NCI-H146 treated with DMSO at 0.1 percent for 48 hours (cell line): ENCODE results near the gene YARS1.

Source experiments
- DNase-seq: peaks from one replicate; lab custom pipeline; 2025; ENCODE audit not compliant: unreplicated experiment; lab: John Stamatoyannopoulos, UW

Gene YARS1

DNA sequence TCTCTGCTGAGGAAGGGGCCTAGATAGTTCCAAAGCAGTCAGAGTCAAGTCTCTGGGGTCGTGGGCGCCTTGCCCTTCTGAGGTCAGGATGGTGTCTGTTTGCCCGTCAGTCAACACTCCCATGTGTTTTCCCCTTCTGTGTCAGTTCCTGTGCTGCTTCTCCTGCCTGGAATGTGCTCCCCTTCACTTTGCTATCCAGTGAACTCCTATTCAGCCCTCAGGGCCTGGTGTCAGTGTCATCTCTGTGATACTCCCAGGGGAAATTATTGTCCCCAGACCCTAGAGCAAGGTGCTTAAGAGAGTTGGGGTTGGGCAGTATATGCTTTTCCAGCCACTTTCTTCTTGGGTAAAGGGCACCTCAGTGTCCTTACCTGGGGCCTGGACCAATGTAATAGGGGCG lies 68.8 kb downstream of the YARS1 start:
- no peak for DNase-seq

DNA sequence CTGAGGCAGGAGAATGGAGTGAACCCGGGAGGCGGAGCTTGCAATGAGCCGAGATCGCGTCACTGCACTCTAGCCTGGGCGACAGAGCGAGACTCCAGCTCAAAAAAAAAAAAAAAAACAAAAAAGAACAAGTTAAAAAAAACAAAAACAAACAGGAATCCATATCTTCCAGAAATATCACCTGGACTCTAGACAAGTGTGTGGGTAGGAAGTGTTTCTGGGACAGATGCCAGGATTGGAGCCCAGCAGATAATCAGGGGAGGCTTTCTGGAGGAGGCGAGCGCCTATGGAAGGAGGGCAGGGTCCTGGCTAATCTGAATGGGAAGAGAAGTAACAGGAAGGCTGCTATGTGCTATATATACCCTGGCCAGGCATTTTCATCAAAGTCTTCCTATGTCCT lies 71.0 kb downstream of the YARS1 start:
- DNase-seq = no peak

DNA sequence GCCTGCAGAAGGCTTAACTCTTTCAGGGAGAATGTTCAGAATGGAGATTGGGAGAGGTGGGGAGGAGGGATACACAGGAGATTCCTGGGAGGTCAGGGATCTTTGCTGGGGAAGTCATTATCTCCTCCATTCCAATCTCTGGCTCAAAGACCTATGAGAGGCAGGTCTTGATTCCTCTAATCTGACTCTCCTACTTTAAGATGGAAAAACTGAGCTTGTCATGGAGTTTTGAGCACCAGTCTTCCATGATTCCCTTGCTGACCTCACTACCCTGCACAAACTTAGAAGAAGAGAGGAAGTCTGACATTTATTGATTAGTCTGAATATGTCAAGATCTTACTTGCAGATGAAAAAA lies 73.1 kb downstream of the YARS1 start:
- DNase-seq = no peak

DNA sequence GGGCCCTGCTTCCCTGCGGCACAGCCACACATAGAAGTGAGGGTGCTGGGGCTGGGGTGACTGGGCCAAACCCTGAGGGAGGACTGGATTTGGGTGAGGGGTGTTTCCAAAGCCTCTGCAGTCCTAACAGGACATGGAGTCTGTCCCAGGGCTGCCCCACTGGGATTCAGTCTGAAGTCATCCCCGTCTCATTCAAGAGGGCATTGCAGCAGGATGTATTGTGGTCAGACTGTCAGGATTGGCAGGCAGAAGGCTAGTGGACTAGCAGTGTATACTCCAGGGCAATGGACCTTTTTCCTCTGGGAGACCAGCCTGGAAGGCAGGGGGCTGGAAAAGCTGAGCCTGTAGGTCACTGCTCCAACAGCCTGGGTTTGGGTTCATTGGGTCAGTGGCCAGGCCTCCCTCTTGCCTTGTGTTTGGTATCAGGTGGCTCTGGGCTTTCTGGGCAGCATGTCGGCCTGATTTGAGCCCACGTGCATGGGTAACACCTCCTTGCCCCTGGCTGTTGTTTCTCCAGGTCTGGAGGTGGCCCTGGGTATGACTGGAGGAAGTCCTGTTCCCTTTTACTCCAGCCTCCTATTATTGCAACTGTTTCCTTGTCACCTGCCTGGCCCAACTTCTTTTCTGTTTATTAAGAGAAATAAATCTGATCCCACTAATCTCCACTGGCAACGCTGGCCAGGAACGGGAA lies 73.6 kb downstream of the YARS1 start:
- DNase-seq = no peak

DNA sequence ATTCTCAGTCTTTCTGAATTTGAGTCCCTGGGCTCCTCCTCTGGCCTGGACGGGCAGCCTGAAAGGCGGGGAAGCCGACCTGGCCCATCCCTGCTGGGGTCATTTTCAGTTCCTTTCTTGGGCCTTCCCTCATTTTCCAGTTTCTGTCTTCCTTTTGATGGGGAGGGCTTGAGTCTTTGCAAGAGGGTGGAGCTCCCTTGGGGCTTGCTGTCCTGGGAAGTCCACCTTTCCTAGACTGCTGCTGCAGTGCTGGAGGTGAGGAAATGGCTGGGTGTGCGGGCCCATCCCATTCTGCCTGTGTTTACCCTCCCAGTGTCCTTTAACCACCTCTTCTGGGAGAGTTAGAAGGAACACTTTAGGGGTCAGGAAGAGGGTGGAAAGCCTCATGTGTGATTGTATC lies 74.2 kb downstream of the YARS1 start:
- no peak for DNase-seq

DNA sequence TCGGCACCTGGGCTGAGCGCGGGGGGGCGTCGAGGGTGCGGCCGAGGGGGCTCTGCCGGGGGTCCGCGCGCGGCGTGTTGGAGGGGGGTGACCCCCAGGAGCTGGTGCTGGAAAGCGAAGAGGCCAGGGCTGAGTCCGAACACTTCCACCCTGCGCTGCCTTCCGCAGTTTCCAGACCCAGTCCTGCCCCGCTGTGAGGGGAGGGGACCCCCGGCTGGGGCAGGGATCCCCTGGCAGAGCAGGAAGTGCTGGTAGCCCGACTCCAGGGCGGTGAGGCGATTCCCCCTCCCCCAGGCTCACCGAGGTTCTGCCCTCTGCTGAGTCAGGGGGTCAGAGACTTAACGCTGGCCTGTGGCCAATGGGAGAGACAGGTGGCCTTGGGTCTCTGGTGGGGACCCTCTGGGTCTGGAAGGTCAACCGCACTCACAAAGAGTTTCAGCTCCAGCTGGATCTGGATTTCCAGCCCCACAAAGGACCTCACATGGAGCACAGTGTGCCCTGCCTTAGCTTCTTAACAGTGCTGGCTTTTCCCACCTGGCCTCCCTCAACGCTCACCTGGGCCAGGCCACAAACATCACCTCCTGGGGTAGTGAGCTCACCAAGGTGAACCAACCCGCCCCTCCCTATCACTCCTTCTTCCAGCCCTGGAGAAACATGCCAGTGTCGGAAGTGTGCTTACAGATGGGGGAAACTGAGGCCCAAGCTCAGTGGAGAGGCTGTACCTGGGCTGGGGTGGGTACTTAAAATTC lies 74.8 kb downstream of the YARS1 start:
- DNase-seq = no peak

DNA sequence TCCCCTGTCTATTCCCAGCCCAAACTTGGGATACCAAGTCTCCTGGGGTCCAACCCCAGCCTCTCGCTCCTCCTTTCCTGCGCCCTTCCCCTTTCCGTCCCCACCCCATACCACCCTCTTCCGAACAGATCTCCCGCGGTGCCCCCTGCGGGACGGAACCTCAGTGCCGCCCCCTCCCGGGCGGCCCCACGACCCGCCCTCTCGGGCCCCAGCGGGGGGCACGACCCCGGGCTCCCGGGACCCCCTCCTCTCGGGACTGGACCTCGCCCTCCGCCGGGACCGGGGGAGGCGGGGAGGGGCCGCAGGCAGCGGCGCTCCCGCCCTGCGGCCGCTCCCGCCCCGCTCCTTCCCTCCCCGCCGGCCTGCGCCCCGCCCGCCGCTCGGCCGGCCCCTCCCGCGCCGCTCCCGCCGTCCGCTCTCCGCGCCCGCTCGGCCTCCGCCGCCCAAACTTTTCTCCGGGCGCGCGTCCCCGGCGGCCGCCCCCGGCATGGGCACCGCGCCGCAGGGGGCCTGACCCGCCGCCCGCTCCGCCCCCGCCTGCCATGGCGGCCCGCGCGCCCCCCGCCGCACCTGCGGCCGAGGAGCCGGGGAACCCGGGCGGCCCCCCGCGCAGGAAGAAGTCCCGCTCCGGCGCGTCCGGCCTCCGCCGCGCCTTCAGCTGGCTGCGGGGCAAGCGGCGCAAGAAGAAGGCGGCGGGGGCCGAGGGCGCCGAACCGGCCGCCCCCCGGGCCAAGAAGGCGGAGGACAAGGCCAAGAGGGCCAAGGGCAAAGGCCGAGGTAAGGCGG lies 75.6 kb downstream of the YARS1 start:
- DNase-seq = no peak

DNA sequence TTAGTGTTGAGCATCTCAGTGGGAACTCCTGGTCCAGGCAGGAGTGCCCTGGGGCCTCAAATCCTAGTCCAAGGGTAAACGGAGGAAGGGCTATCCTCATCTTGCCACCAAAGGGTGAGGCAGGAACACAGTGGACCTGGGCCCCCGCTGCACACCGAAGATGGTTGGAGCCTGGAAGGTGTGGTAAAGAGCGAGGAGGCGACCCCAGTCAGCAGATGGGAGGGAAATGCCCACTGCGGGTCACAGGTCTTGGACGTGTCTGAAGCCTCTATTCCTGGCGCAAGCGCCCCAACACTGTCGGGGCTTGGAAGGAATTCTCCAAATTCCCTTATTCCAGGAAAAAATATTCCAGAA lies 76.1 kb downstream of the YARS1 start:
- no peak for DNase-seq

DNA sequence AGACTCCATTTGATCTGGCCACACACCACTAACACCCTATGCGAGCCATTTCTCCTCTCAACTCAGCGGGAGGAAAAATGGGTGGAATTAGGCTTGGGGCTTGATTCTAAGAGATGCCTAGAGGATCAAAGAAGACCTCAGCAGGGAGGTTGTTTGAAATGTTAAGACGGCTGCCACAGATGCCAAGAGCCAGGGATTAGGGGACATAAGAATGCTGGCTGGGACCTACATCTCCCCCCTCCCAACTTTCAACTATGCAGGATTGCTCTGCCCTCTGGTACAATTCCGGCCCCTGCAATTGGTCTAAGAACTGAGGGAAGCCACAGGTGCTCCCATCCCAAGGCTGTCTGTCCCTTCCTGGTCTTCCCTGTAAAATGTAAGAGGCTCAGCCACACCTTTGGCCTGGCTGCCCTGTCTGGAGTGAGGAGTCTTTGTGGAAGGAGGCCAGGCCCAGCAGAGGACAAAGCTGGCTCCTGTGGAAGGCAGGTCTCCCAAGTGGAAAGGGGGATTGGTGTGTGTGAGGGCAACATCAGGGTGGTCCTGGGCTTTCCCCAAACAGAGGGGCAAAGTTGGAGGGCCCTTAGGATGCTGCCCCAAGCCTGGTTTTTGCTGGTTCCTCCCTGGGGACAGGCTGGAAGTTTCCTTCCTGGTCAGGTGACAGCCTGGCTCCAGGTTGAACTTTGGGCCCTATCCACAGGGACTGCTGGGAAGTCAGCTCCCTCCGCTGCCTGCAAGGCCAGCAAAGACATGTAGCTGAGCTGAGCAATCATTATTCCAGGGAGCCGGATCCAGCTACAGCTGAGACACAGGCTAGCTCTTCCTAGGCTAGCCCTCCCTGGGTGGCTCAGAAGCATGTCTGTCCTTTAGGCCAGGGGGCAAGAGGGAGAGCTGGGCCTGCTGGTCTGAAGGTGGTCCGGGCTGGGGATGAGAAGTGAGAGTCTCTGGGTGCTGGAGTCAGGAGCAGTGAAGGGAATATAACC lies 80.1 kb downstream of the YARS1 start:
- no peak for DNase-seq

DNA sequence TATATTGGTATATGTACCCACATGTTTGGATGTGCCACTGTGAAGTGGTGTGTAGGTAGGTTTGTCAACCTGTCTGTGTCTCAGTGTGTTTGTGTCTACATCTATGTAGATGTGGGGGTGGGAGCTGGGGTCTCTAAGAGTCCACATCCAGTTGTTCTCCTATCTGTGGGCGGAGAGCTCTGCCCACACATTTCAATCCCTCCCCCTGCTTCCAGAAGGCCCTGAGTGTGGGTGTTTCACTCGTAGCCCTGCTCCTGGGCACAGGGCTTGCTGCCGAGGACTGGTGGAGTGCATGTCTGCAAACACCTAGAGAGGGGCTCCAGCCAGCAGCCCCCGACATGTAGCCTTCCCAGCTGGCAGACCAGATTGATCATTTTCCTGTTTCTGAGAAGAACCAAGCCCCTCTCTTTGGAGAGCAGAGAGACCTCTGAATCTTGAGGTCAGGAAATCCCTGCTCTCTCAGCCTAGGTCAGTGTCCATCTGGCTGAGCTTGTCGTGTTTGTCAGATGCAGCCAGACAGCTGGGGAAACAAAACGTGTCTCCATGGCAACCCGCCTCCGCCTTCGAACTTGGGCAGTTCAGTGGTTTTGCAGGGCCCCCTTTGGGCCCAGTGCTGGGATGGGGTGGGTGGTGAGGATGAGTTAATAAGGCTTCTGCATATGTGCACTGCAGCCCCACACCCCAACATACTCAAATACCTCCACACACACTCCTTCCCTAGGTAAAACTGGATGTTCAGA lies 83.4 kb downstream of the YARS1 start:
- peak; percentile 18 for DNase-seq

DNA sequence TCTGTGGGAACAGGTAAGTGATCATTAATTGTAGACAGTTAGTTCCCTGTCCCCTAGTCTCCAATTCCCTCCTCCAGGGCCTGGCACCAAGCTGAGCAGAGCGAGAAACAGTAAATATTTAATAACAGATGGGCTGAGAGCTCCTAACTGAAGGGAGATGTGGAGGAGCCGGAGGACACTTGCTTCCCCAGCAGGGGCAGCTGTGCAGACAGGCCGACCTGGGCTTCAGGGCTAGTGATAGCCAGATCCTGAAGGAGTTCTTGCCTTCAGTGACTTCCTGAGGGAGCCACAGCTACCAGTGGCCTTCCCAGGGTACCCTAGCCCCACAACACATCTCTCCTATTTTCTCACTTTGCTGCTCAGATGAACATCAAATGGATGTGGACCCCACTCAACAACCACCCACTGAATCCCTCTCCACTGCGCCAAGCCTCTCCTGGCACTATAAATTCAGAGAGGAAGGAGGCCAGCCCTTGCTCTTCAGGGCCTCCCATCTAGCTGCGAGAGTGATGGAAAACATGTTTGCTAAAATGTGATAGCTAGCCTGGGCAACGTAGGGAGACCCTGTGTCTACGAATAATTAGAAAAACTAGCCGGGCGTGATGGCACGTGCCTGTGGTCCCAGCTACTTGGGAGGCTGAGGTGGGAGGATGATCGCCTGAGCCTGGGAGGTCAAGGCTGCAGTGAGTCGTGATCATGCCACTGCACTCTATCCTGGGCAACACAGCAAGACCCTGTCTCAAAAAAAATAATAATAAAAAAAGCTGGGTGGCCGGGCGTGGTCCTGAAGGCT lies 87.7 kb downstream of the YARS1 start:
- DNase-seq = no peak

DNA sequence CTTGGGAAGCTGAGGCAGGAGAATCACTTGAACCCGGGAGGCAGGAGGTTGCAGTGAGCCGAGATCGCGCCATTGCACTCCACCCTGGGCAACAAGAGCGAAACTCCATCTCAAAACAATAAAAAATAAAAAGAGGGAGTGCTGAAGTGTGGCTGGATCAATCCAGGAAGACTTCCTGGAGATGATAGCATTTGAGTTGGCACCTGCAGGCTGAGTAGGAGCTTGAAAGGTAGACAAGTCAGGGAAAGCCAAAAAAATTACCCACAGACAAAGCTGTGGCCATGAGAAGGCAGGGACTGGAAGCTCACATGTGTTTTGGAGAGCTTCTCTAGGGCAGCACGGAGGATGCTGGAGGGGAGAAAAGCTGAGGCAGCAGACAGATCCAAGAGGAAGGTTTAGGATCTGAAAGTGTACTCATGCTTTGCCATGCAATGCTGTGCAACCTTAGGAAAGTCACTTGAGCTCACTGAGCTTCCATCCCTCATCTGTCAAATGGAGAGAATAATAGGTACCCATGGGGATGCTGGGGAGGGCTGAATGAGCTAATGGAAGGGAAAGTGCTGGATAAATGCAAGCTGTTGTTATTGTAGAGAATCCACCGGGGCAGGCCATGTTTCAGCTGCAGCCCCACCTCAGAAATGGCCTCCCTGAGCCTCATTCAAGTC lies 88.6 kb downstream of the YARS1 start:
- no peak for DNase-seq

DNA sequence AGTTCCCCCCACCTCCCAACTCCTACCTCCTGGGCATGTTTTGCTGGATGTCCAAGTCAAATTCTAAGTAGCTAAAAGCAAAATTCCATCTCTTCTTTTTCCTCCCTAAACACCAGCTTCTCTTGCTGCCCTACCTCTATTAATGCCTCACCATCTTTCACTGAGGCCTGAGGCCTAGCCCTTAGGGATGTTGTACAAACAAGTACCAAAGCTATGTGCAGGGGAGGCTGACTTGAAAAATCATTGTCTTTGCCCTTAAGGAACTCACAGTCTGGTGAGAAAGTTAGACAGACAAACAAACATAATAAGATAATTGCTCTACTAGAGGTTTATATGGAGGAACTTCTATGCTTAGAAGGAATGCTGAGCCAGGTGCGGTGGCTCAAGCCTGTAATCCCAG lies 89.3 kb downstream of the YARS1 start:
- no peak for DNase-seq

DNA sequence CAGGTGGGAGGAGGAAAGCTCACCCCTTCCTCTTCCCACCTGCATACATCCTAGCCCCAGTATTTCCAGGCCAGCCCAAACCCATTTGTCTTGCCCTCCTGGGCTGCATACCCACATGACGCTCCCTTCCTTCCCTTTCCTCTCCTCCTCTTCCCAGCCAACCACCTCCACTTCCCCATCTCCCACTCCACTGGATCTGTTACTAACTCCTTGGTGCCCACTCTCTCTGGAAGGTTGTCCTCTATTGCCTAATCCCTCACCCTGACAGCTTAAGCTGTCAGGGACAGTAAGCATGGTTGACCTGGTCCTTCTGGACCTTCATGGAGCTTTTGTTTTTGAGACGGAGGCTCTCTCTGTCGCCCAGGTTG lies 91.6 kb downstream of the YARS1 start:
- DNase-seq = no peak
